ENCODE data around the gene NAALADL2. TPM values are rescaled to one million over a fixed set of nuclear protein-coding genes. Genes with fewer than 3 reads are reported as not detected.

NAALADL2 gene
- total RNA-seq, 1 donor from 2014 or later: 12.5 TPM

DNA sequence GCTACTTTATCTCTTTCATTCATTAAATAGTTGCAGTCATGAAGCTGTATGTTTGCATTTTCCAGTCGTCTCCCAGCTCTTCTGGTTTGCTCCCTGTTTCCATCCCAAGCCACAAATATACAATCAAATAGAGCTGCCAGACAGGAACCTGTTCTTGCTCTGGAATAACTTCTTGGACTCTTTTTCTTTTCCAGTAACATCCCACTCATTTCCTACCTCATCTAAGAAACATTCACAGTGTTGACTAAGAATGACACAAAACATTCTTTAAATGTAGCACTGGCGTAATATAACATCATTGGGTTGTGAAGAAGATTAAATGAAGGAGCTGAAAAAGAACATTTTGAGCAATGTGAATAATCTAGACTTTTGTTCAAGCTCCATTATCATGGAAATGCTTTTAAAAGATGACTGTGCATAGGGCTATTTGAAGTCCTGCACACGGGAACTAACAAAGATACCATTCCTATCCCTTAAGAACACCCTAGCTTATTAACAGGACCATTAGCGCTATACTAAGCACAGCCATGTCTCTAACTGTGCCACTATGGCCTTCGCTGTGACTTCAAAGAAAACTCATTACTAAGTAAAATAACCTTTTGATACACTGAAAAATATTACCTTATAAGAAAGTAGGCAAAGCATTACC lies 574.0 kb downstream of the NAALADL2 start:
- intact Hi-C loops (cut with DNase I): no loop called here
- Histone ChIP-seq H3K27me3 (no peaks in the 10 kb centered on the region), H3K36me3 (no peaks in the 10 kb centered on the region), H3K4me1 (peaks cover 7% of the 10 kb centered on the region), H3K27ac (no peak overlapping the region), H3K4me3 (no peak overlapping the region), H3K9me3 (no peaks in the 10 kb centered on the region)
- DNase-seq (ENCODE audit: extremely low spot score in 2 of 2): no peak
- TF ChIP-seq POLR2A (IDR thresholded peaks at IDR 0.05): no peak
- TF ChIP-seq, protein P1, sequence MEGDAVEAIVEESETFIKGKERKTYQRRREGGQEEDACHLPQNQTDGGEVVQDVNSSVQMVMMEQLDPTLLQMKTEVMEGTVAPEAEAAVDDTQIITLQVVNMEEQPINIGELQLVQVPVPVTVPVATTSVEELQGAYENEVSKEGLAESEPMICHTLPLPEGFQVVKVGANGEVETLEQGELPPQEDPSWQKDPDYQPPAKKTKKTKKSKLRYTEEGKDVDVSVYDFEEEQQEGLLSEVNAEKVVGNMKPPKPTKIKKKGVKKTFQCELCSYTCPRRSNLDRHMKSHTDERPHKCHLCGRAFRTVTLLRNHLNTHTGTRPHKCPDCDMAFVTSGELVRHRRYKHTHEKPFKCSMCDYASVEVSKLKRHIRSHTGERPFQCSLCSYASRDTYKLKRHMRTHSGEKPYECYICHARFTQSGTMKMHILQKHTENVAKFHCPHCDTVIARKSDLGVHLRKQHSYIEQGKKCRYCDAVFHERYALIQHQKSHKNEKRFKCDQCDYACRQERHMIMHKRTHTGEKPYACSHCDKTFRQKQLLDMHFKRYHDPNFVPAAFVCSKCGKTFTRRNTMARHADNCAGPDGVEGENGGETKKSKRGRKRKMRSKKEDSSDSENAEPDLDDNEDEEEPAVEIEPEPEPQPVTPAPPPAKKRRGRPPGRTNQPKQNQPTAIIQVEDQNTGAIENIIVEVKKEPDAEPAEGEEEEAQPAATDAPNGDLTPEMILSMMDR (IDR thresholded peaks at IDR 0.05): no peak
- TF ChIP-seq POLR2AphosphoS5 (IDR thresholded peaks at IDR 0.05; ENCODE audit: insufficient read depth in 1 of 2, low read depth in 1 of 2): no peak

DNA sequence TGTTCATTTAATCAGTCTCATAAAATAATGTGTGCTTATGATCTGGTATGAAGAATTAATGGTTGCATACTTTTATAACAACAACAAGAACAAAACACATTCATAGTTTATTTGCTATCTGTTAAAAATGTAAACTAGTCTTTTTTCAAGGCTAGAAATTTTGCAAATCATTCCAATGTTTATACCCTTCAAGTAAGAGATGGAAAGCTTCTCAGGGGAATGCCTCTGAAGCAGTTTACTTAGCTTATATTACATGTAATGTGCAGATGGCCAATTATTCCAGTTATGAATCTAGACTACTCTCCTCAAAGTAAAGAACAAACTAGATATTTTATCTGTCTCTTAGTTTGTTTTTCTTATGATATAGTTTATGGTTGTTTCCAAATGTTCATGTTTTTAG lies 575.4 kb downstream of the NAALADL2 start:
- DNase-seq (ENCODE audit: extremely low spot score in 2 of 2): no peak
- intact Hi-C loops (cut with DNase I): no loop called here
- TF ChIP-seq, protein P1 (IDR thresholded peaks at IDR 0.05): no peak
- TF ChIP-seq POLR2A (IDR thresholded peaks at IDR 0.05) (no peak), POLR2AphosphoS5 (IDR thresholded peaks at IDR 0.05; ENCODE audit: insufficient read depth in 1 of 2, low read depth in 1 of 2) (no peak)

DNA sequence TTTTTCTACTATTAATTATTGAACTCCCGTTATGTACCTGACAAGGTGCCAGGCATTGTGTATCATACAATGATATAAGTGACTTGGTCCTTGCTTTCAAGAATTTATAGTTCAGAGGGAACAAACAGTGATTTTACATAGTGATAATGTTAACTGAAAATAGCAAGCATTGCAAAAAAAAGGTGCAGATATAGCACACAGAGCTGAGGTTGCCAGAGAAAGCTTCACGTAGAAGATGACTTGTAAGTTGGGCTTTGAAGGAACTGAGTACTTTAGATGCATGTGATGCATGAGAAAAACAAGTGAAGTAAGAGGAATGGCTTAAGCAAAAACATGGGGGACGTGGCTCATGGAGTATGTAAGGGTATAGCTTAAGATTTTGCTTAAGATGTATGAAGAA lies 584.5 kb downstream of the NAALADL2 start:
- Histone ChIP-seq H3K4me1 (no peaks in the 10 kb centered on the region), H3K4me3 (no peak overlapping the region), H3K9me3 (no peaks in the 10 kb centered on the region), H3K27ac (no peak overlapping the region), H3K36me3 (no peaks in the 10 kb centered on the region), H3K27me3 (no peaks in the 10 kb centered on the region)
- DNase-seq (ENCODE audit: extremely low spot score in 2 of 2): no peak
- intact Hi-C loops (cut with DNase I): no loop called here
- TF ChIP-seq POLR2A (IDR thresholded peaks at IDR 0.05): no peak

More for the DNA sequence above, 575.4 kb downstream of the NAALADL2 start:
- Histone ChIP-seq H3K4me3 (no peak overlapping the region), H3K27me3 (no peaks in the 10 kb centered on the region), H3K36me3 (no peaks in the 10 kb centered on the region), H3K27ac (no peak overlapping the region), H3K4me1 (peaks cover 7% of the 10 kb centered on the region), H3K9me3 (no peaks in the 10 kb centered on the region)

DNA sequence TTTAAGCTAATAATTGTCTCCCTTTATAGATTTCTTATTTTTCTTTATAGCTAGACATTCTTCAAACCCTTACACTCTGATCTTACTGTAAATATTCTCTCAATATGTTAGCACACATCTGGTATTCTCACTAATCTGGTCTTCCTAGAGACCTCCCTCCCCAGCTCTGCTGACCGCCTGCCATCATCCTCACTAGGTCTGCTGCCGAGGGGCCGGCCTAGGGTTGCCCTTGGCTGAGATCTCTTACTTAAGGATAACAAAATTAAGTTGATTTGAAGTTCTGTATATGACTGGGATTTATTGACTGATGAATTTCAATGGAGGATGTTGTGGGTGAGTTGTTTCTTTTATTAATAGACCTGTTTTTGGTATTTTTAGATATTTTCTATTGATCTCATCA lies 586.6 kb downstream of the NAALADL2 start:
- DNase-seq (ENCODE audit: extremely low spot score in 2 of 2): no peak
- no peaks in the 10 kb centered on the region for H3K36me3 ChIP-seq
- H3K4me3 ChIP-seq: no peak overlapping the region
- H3K9me3 ChIP-seq: no peaks in the 10 kb centered on the region
- H3K27ac ChIP-seq: no peak overlapping the region
- H3K27me3 ChIP-seq: no peaks in the 10 kb centered on the region
- intact Hi-C loops (cut with DNase I): no loop called here
- TF ChIP-seq, protein P1 (IDR thresholded peaks at IDR 0.05): no peak
- no peak for TF ChIP-seq POLR2AphosphoS5 (IDR thresholded peaks at IDR 0.05; ENCODE audit: insufficient read depth in 1 of 2, low read depth in 1 of 2)
- TF ChIP-seq POLR2A (IDR thresholded peaks at IDR 0.05): no peak
- no peaks in the 10 kb centered on the region for H3K4me1 ChIP-seq

DNA sequence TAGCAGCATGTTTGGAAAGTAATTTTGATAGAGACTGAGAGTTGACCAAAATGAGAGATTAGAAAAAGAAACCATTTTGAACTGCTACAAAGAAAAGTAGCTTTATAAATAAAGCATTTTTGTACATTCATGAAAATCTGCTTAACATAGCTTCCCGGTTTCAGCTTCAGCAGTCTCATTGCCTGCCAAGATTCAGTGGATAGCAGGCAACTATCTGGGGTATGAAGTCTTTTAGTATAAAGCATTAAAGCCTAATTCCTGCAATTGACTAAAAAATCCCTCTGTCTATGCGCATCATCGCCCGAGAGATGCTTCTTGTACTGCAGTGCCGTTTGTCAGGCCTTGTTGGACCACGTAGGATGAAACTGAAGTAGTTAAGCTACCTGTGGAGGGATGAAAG lies 588.4 kb downstream of the NAALADL2 start:
- Histone ChIP-seq H3K4me1 (no peaks in the 10 kb centered on the region), H3K36me3 (no peaks in the 10 kb centered on the region)
- intact Hi-C loops (cut with DNase I): no loop called here

DNA sequence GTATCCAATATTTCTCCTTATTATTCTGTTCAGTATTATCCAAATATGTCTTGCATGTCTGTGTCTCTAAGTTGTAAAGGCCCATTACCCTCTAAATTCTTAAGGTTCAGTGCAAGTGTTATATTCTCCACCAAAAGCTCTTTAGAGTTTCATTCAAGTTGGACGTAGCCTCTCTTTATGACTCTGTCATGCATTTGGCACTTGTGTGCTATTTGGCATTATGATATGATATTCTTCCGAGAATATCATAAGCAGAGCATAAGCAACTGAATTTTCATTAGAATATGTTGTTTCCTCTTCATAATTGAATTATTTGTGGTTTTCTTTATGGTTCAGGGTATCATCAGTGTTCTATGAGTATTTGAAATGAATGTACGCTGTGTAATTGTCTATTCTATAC lies 594.2 kb downstream of the NAALADL2 start:
- Histone ChIP-seq H3K4me1 (no peaks in the 10 kb centered on the region), H3K4me3 (no peak overlapping the region), H3K27me3 (no peaks in the 10 kb centered on the region), H3K9me3 (no peaks in the 10 kb centered on the region), H3K27ac (no peak overlapping the region), H3K36me3 (no peaks in the 10 kb centered on the region)
- intact Hi-C loops (cut with DNase I): no loop called here
- TF ChIP-seq POLR2A (IDR thresholded peaks at IDR 0.05): no peak
- TF ChIP-seq, protein P1 (IDR thresholded peaks at IDR 0.05): no peak
- DNase-seq (ENCODE audit: extremely low spot score in 2 of 2): no peak

More for the DNA sequence above, 588.4 kb downstream of the NAALADL2 start:
- no peak overlapping the region for H3K27ac ChIP-seq
- TF ChIP-seq POLR2A (IDR thresholded peaks at IDR 0.05): no peak
- no peak for DNase-seq (ENCODE audit: extremely low spot score in 2 of 2)
- no peaks in the 10 kb centered on the region for H3K27me3 ChIP-seq
- H3K4me3 ChIP-seq: no peak overlapping the region
- no peaks in the 10 kb centered on the region for H3K9me3 ChIP-seq

Measured in vagina (tissue), 2 donors.